ENCODE data around the gene GAS2L1.

The GAS2L1 gene

GRCh38 chr22:29313576-29314466 is 7.4 kb downstream of the GAS2L1 start:
- DNase-seq (ENCODE audit: low read depth), result no peak
- no peak overlapping the region for H3K4me3 ChIP-seq (ENCODE audit: low read depth, low read length)
- no peak for TF ChIP-seq CTCF (IDR thresholded peaks at IDR 0.05; ENCODE audit: control insufficient read depth, extremely low read depth, insufficient read depth)

DNA sequence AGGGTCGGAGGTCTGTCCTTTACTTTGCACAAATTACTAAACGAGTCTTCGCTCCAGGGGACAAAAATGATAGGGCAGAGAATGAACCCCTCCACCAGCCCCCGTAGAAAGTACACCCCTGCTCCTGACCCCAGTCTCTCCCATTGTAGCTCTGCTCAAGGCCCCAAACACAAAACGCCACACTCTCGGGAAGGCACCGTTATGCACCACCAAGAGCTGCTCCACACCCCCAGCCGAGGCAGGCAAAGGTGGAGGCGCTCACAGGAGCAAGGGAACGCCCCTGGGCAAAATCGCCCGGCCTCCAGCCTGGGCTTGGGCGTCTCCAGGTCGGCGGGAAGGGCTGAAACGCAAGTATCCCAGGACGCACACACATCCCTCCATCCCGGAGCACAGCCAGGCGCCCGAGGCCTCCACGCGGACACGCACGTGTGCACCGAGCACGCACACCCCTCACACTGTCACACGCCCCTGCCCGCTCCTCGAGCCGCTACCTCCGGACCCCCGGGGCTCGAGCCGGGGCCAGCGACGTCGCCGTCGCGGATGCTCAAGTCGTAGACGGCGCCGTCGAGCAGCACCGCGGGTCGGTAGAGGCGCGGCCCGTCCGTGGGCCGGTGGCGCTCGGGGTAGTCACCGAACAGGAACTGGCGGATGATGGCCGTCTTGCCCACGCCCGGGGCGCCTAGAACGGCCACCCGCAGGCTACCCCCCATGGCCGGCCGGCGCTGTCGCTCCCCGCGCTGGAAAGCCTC is 8.3 kb downstream of the GAS2L1 start:
- DNase-seq (ENCODE audit: low read depth), result no peak
- TF ChIP-seq CTCF (IDR thresholded peaks at IDR 0.05; ENCODE audit: control insufficient read depth, extremely low read depth, insufficient read depth), result no peak
- no peak overlapping the region for H3K4me3 ChIP-seq (ENCODE audit: low read depth, low read length)

- no peak for TF ChIP-seq CTCF (IDR thresholded peaks at IDR 0.05; ENCODE audit: control insufficient read depth, extremely low read depth, insufficient read depth)
- no peak for DNase-seq (ENCODE audit: low read depth)
- no peak within 1 kb of the TSS for H3K4me3 ChIP-seq (ENCODE audit: low read depth, low read length)
Observed at GRCh38 chr22:29315286-29316140, 9.1 kb downstream of the GAS2L1 start, which contains the start of gene RASL10A. TSS of gene RASL10A (minus strand) at chr22:29315697. CDS start at chr22:29315246, 451 bp downstream.

GRCh38 chr22:29316141-29316828 is 9.8 kb downstream of the GAS2L1 start:
- TF ChIP-seq CTCF (IDR thresholded peaks at IDR 0.05; ENCODE audit: control insufficient read depth, extremely low read depth, insufficient read depth), result no peak
- H3K4me3 ChIP-seq (ENCODE audit: low read depth, low read length), result no peak overlapping the region
- DNase-seq (ENCODE audit: low read depth), result no peak

GRCh38 chr22:29317827-29318454 is 11.5 kb downstream of the GAS2L1 start:
- no peak for DNase-seq (ENCODE audit: low read depth)
- no peak for TF ChIP-seq CTCF (IDR thresholded peaks at IDR 0.05; ENCODE audit: control insufficient read depth, extremely low read depth, insufficient read depth)
- no peak overlapping the region for H3K4me3 ChIP-seq (ENCODE audit: low read depth, low read length)

Measured in LNCaP clone FGC (cell line).